22Rv1 (cell line): ENCODE measurements around the gene OR10A7.

ENCODE experiments used
- ZFX ChIP-seq: fragments of 450-650 bp; IDR thresholded peaks from 2 replicates; pipeline ENCODE4 v1.6.1; 2017; ENCODE audit warnings: antibody characterized with exemption, borderline replicate concordance
- TF ChIP-seq, protein P1 (sequence below): fragments of 450-650 bp; IDR thresholded peaks from 2 replicates; pipeline ENCODE4 v1.5.1; 2017; ENCODE audit warnings: mild to moderate bottlenecking

DNA sequence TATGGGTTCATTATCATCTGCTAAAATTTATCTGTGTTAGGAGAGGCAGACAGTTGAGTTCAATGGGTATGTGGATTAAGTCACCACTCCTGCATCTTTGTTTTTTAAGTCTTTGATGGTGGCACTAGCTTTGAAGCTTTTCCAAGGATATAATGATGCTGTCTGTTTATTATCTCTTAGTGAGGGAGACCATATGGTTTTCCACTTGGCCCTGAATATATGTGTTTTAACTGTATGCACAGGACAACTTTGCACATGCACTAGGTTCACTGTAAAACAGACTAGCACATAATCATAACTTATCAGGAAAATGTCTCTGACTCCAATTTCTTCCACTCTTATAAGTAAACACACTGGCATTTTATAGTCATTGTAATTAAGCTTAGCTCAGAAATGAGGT lies 32.5 kb downstream of the OR10A7 start:
- TF ChIP-seq, protein P1, sequence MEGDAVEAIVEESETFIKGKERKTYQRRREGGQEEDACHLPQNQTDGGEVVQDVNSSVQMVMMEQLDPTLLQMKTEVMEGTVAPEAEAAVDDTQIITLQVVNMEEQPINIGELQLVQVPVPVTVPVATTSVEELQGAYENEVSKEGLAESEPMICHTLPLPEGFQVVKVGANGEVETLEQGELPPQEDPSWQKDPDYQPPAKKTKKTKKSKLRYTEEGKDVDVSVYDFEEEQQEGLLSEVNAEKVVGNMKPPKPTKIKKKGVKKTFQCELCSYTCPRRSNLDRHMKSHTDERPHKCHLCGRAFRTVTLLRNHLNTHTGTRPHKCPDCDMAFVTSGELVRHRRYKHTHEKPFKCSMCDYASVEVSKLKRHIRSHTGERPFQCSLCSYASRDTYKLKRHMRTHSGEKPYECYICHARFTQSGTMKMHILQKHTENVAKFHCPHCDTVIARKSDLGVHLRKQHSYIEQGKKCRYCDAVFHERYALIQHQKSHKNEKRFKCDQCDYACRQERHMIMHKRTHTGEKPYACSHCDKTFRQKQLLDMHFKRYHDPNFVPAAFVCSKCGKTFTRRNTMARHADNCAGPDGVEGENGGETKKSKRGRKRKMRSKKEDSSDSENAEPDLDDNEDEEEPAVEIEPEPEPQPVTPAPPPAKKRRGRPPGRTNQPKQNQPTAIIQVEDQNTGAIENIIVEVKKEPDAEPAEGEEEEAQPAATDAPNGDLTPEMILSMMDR: no peak
- TF ChIP-seq ZFX: no peak
